Measurements from ENCODE around the gene TPP2. TPM values are rescaled to one million over a fixed set of nuclear protein-coding genes. Genes with fewer than 3 reads are reported as not detected.

The TPP2 gene
- total RNA-seq, 1 donor from 2014 or later, result 51.4 TPM

- no peak for DNase-seq (ENCODE audit: low read depth)
- no peak overlapping the region for H3K4me3 ChIP-seq (ENCODE audit: low read depth, low read length)
- H3K36me3 ChIP-seq (ENCODE audit: control insufficient read depth, insufficient read depth, low read length), result no peaks in the 10 kb centered on the region
- no peaks in the 10 kb centered on the region for H3K27me3 ChIP-seq (ENCODE audit: control insufficient read depth, insufficient read depth, low read length)
- TF ChIP-seq, protein P1, sequence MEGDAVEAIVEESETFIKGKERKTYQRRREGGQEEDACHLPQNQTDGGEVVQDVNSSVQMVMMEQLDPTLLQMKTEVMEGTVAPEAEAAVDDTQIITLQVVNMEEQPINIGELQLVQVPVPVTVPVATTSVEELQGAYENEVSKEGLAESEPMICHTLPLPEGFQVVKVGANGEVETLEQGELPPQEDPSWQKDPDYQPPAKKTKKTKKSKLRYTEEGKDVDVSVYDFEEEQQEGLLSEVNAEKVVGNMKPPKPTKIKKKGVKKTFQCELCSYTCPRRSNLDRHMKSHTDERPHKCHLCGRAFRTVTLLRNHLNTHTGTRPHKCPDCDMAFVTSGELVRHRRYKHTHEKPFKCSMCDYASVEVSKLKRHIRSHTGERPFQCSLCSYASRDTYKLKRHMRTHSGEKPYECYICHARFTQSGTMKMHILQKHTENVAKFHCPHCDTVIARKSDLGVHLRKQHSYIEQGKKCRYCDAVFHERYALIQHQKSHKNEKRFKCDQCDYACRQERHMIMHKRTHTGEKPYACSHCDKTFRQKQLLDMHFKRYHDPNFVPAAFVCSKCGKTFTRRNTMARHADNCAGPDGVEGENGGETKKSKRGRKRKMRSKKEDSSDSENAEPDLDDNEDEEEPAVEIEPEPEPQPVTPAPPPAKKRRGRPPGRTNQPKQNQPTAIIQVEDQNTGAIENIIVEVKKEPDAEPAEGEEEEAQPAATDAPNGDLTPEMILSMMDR (IDR thresholded peaks at IDR 0.05; ENCODE audit: insufficient read depth, low read length, poor library complexity, severe bottlenecking), result no peak
Measured at GRCh38 chr13:102700088-102701031, 103.6 kb downstream of the TPP2 start.

- TF ChIP-seq, protein P1 (IDR thresholded peaks at IDR 0.05; ENCODE audit: insufficient read depth, low read length, poor library complexity, severe bottlenecking), result no peak
Measured at GRCh38 chr13:102701331-102701730, 104.5 kb downstream of the TPP2 start.

GRCh38 chr13:102702965-102703725 is 106.4 kb downstream of the TPP2 start:
- TF ChIP-seq, protein P1 (IDR thresholded peaks at IDR 0.05; ENCODE audit: insufficient read depth, low read length, poor library complexity, severe bottlenecking), result no peak
- H3K36me3 ChIP-seq (ENCODE audit: control insufficient read depth, insufficient read depth, low read length), result no peaks in the 10 kb centered on the region
- no peak for DNase-seq (ENCODE audit: low read depth)

More at GRCh38 chr13:102701331-102701730, 104.5 kb downstream of the TPP2 start:
- no peaks in the 10 kb centered on the region for H3K36me3 ChIP-seq (ENCODE audit: control insufficient read depth, insufficient read depth, low read length)
- H3K4me3 ChIP-seq (ENCODE audit: low read depth, low read length), result no peak overlapping the region
- H3K27me3 ChIP-seq (ENCODE audit: control insufficient read depth, insufficient read depth, low read length), result no peaks in the 10 kb centered on the region
- no peak for DNase-seq (ENCODE audit: low read depth)

GRCh38 chr13:102703726-102704035 is 106.9 kb downstream of the TPP2 start:
- H3K4me3 ChIP-seq (ENCODE audit: low read depth, low read length), result no peak overlapping the region
- H3K27me3 ChIP-seq (ENCODE audit: control insufficient read depth, insufficient read depth, low read length), result no peaks in the 10 kb centered on the region
- no peaks in the 10 kb centered on the region for H3K36me3 ChIP-seq (ENCODE audit: control insufficient read depth, insufficient read depth, low read length)
- no peak for DNase-seq (ENCODE audit: low read depth)
- TF ChIP-seq, protein P1 (IDR thresholded peaks at IDR 0.05; ENCODE audit: insufficient read depth, low read length, poor library complexity, severe bottlenecking), result no peak

More at GRCh38 chr13:102702965-102703725, 106.4 kb downstream of the TPP2 start:
- no peaks in the 10 kb centered on the region for H3K27me3 ChIP-seq (ENCODE audit: control insufficient read depth, insufficient read depth, low read length)
- no peak overlapping the region for H3K4me3 ChIP-seq (ENCODE audit: low read depth, low read length)

DNA sequence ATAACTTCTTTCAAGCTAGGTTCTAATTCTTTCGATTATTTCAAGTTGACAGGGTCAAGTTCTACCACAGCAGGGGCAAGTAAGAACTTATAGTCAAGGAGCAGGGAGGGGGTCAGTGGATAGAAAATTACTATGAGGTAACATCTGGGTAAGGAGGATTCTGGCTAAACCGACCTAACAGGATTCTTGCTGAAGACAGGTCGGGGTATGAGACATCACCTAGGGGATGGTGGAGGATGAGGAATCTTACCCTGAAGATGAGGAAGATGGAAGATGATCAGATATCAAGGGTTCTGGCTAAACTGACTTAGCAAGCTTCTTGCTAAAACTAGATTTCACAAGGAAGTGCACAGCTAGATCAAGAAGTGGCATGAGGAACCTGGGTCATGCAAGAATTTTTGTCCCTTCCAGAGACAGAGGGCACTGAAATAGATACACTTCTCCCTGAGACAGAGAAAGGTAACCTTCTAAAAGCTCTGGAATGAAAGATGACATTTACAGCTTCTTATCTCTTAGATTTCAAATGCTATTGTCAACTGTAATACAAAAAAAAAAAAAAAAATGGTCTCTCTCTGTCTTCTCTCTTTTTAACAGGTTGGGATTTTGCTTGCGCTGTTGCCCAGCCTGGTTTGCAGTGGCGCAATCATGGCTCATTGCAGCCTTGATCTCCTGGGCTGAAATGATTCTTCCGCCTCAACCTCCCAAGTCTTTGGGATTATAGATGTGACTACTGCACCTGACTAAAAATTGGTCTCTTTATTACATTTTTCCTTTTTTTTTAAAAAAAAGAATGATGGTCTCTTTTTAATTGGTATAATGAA is 107.7 kb downstream of the TPP2 start:
- Histone ChIP-seq H3K27me3 (ENCODE audit: control insufficient read depth, insufficient read depth, low read length) (no peaks in the 10 kb centered on the region), H3K4me3 (ENCODE audit: low read depth, low read length) (no peak overlapping the region), H3K36me3 (ENCODE audit: control insufficient read depth, insufficient read depth, low read length) (no peaks in the 10 kb centered on the region)
- DNase-seq (ENCODE audit: low read depth), result no peak
- TF ChIP-seq, protein P1 (IDR thresholded peaks at IDR 0.05; ENCODE audit: insufficient read depth, low read length, poor library complexity, severe bottlenecking), result no peak

Measured in kidney epithelial cell (primary cell).